OCI-LY7 (cell line): Measurements from ENCODE around the gene GTF3C1.

ENCODE experiments used
- EZH2phosphoT487 ChIP-seq: fragments of 200-600 bp; sonication (generic); IDR thresholded peaks from 2 replicates; pipeline ENCODE4 v1.6.1; 2018; ENCODE audit warnings: low read depth, borderline replicate concordance, mild to moderate bottlenecking, mixed run types, antibody characterized with exemption, low read length, moderate library complexity, mixed read lengths
- TF ChIP-seq, protein P1 (sequence below): fragments of 200-600 bp; sonication (generic); conservative IDR thresholded peaks from 2 replicates; pipeline ENCODE4 v1.5.1; 2014; ENCODE audit warnings: mild to moderate bottlenecking, antibody characterized with exemption, low read length, moderate library complexity, mixed read lengths

DNA sequence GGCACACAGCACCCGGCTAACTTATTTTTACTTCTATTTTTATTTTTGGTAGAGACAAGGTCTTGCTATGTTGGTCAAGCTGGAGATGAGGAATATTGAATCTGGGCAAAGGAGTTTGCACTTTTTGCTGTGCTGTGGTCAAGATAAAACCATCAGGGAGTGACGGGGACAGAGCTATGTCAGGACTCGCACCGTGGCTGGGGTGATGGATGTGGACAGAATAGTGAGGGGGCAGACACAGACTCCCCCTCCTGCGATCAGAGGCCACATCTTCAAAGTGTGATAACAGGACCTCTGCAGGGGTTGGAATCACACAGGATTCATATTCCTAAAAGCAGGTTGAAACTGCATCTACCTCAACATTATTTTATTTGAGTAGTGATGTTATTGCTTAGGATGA is 122.2 kb downstream of the GTF3C1 start:
- TF ChIP-seq, protein P1, sequence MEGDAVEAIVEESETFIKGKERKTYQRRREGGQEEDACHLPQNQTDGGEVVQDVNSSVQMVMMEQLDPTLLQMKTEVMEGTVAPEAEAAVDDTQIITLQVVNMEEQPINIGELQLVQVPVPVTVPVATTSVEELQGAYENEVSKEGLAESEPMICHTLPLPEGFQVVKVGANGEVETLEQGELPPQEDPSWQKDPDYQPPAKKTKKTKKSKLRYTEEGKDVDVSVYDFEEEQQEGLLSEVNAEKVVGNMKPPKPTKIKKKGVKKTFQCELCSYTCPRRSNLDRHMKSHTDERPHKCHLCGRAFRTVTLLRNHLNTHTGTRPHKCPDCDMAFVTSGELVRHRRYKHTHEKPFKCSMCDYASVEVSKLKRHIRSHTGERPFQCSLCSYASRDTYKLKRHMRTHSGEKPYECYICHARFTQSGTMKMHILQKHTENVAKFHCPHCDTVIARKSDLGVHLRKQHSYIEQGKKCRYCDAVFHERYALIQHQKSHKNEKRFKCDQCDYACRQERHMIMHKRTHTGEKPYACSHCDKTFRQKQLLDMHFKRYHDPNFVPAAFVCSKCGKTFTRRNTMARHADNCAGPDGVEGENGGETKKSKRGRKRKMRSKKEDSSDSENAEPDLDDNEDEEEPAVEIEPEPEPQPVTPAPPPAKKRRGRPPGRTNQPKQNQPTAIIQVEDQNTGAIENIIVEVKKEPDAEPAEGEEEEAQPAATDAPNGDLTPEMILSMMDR: no peak
- no peak for TF ChIP-seq EZH2phosphoT487
